ENCODE measurements around the gene TICAM1. TPM values are rescaled to one million over a fixed set of nuclear protein-coding genes. Genes with fewer than 3 reads are reported as not detected.

The TICAM1 gene
- total and polyA plus RNA-seq, 10 of the 15 experiments (the other 5 are each of a cell fraction or from before 2014, with no cell fraction given) = 0.31 to 31.1 (median 5.3) TPM

DNA sequence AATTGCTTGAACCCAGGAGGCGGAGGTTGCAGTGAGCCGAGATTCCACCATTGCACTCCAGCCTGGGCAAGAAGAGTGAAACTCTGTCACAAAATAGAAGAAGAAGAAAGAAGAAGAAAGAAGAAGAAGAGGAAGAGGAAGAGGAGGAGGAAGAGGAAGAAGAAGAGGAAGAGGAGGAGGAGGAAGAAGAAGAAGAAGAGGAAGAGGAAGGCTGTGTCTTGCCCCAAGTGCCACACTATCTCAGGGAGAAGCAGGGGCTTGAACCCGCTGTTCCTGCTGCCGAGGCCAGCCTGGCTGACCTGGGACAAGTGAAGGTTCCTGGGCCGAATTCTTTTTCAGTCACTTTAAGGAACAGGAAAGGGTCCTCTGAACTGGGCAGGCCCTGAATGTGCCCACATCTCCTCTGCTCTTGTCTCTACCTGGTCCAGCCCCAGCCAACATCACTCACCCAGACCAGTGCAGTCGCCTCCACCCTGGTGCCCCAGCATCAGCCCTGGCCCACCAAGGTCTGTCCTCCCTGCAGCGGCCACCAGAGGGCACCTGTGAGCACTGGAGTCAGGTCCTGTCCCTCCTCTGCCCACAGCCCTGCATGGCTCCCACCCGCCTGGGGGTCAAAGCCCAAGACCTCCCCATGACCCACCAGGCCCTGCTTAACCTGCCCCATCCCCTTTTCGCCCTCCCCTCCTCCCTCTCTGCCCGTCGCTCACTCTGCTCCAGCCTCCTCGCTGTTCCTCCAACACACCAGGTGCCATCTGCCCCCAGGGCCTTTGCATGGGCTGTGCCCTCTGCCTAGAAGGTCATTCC is 20.0 kb downstream of the TICAM1 start (continued):
- TF ChIP-seq ZBTB40 (IDR thresholded peaks at IDR 0.05; ENCODE audit: borderline replicate concordance) (no peak), CBX3 (IDR thresholded peaks at IDR 0.05; ENCODE audit: borderline replicate concordance, low read depth) (no peak), SIN3A (IDR thresholded peaks at IDR 0.05; ENCODE audit: low read depth, low read length) (no peak), BHLHE40 (IDR thresholded peaks at IDR 0.05; ENCODE audit: borderline replicate concordance in 1 of 2, low read depth in 2 of 2, low read length in 1 of 2) (0 out of 4 replicates have a peak, but pooled peaks of 1 of the 2 experiments have one; percentile 18), IRF4 (IDR thresholded peaks at IDR 0.05; ENCODE audit: low read depth, low read length) (0 out of 2 replicates have a peak, but pooled peaks have one; percentile 39), HDAC6 (IDR thresholded peaks at IDR 0.05; ENCODE audit: unreplicated experiment) (no peak), GABPA (IDR thresholded peaks at IDR 0.05; ENCODE audit: low read depth) (no peak), POU2F2 (IDR thresholded peaks at IDR 0.05; ENCODE audit: borderline replicate concordance, low read depth, low read length) (0 out of 3 replicates have a peak, but pooled peaks have one; percentile 28), ZBTB33 (IDR thresholded peaks at IDR 0.05) (no peak), TBL1XR1 (IDR thresholded peaks at IDR 0.05; ENCODE audit: low read depth, low read length) (no peak), RAD21 (IDR thresholded peaks at IDR 0.05; ENCODE audit: insufficient read depth, low read depth, low read length) (peak; percentile 76), MTA2 (IDR thresholded peaks at IDR 0.05; ENCODE audit: low read depth) (0 out of 2 replicates have a peak, but pooled peaks have one; percentile 31), CBX5 (IDR thresholded peaks at IDR 0.05; ENCODE audit: low read depth) (no peak), USF1 (IDR thresholded peaks at IDR 0.05; ENCODE audit: borderline replicate concordance, extremely low read length, insufficient read depth, low read depth, low read length) (no peak)
- TF ChIP-seq, protein P1, sequence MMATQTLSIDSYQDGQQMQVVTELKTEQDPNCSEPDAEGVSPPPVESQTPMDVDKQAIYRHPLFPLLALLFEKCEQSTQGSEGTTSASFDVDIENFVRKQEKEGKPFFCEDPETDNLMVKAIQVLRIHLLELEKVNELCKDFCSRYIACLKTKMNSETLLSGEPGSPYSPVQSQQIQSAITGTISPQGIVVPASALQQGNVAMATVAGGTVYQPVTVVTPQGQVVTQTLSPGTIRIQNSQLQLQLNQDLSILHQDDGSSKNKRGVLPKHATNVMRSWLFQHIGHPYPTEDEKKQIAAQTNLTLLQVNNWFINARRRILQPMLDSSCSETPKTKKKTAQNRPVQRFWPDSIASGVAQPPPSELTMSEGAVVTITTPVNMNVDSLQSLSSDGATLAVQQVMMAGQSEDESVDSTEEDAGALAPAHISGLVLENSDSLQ (IDR thresholded peaks at IDR 0.05) = no peak
- TF ChIP-seq, protein P2, sequence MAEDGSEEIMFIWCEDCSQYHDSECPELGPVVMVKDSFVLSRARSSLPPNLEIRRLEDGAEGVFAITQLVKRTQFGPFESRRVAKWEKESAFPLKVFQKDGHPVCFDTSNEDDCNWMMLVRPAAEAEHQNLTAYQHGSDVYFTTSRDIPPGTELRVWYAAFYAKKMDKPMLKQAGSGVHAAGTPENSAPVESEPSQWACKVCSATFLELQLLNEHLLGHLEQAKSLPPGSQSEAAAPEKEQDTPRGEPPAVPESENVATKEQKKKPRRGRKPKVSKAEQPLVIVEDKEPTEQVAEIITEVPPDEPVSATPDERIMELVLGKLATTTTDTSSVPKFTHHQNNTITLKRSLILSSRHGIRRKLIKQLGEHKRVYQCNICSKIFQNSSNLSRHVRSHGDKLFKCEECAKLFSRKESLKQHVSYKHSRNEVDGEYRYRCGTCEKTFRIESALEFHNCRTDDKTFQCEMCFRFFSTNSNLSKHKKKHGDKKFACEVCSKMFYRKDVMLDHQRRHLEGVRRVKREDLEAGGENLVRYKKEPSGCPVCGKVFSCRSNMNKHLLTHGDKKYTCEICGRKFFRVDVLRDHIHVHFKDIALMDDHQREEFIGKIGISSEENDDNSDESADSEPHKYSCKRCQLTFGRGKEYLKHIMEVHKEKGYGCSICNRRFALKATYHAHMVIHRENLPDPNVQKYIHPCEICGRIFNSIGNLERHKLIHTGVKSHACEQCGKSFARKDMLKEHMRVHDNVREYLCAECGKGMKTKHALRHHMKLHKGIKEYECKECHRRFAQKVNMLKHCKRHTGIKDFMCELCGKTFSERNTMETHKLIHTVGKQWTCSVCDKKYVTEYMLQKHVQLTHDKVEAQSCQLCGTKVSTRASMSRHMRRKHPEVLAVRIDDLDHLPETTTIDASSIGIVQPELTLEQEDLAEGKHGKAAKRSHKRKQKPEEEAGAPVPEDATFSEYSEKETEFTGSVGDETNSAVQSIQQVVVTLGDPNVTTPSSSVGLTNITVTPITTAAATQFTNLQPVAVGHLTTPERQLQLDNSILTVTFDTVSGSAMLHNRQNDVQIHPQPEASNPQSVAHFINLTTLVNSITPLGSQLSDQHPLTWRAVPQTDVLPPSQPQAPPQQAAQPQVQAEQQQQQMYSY (CRISPR knock-in tag; IDR thresholded peaks at IDR 0.05) = no peak
